Spleen (tissue), 7 donors: ENCODE measurements around the gene DIRAS2.

Experiments
- CTCF ChIP-seq, 11 experiments: fragments of 200-600 bp in 7 of 11; fragments of 450-650 bp in 4 of 11; sonication (generic) in 4 of 11; IDR thresholded peaks in 8 of 11; conservative IDR thresholded peaks in 3 of 11; 1 replicate in 7 of 11; 2 replicates in 4 of 11; pipeline versions ENCODE4 v1.4.0 to v1.8.0; 2016 to 2021; ENCODE audit warnings: antibody characterized with exemption in 11 of 11, inconsistent platforms in 4 of 11, mild to moderate bottlenecking in 1 of 11
- POLR2AphosphoS5 ChIP-seq, 3 donors: sonication (generic); formaldehyde crosslinking; IDR thresholded peaks; one replicate each; pipeline ENCODE4 v1.5.1; 2017; ENCODE audit warnings: antibody characterized with exemption in 3 of 3
- donor health status: DM: no; HTN: no; CAD: no; lungs with moderate emphysema.
- donor health status: DM: no; HTN: no; CAD: no.
- donor health status: DM: no; HTN: no; CAD: no.

- TF ChIP-seq POLR2AphosphoS5 (IDR thresholded peaks at IDR 0.05) = no peak
- TF ChIP-seq CTCF (IDR thresholded peaks at IDR 0.05 in 8 of 11, conservative IDR thresholded peaks at IDR 0.05 in 3 of 11) = no peak
Observed at GRCh38 chr9:90640361-90640760, 2.3 kb downstream of the DIRAS2 start.
